ENCODE measurements around the gene EPB41L2.
"Not testable (repeated sequence)": the region's sequence is repeated elsewhere in the genome, so short reads cannot be mapped to it uniquely, and the experiment has no call there.

The EPB41L2 gene

DNA sequence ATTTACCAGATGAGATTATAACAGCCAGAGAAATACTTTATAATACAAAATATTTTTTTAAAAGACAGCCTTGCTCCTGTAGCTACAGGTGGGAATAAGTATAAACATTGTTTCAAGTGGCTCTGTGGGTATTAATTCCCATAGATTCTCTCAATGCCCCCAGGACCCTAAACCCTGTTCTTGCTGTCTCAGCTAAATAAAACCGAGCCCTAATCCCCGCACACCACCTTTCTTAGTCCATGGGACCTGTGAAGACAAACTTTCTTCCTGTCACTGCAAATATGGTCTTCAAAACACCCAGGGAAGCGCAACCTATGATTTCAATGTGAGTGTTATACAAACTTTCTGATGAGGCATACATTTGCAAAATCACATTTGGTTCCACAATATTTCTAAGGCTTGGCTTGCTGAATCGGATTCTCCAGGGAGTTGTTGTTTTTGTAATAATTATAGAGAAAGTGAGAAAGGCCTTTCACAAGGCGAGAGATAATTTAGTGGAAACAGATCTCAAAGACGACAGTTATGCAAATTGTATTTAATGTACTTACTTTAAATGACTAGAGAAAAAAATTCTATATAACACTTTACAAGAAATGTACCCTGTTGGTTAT, 224.7 kb downstream of the EPB41L2 start:
- no peak for DNase-seq (ENCODE audit: low read depth)

DNA sequence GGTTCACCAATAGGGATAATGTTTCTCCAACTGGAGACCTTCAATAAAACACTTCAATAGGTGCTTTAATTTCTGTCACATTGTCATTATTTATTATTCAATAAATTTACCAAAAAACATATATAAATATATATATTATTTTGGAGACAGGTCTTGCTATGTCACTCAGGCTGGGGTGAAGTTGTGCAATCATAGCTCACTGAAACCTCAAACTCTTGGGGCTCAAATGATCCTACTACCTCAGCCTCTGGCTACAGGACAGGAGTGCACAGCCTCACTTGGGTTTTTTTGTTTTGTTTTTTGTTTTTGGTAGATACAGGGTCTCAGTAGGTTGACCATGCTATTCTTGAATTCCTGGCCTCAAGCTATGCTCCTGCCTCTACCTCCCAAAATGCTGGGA, 226.0 kb downstream of the EPB41L2 start:
- DNase-seq (ENCODE audit: low read depth) = no peak

DNA sequence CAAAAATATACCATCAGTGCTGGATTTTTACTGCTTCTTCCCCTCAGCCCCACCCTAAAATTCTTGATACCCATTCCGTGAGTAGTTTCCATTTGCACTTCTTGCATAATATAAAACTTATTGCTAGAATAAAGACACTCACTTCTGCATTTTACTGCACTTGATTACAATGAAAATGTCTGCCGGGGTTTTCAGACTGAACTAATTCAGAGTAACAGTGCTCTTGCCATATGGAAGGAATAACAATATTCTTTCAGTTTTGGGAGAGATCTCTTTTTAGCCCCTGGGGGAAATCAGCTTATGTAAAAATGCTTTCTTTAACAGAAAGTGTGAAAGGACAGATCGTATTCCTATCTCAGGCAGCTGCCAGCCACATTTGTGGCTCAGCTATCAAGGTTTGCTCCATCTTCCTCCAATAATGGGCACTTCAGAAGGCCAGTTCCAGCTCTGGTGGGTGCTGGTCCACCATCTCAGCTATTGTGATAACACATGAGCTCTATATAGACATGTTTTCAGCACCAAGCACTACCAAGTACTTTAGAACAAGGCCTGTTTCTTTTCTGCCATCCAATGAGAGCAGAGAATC, 226.9 kb downstream of the EPB41L2 start:
- no peak for DNase-seq (ENCODE audit: low read depth)

DNA sequence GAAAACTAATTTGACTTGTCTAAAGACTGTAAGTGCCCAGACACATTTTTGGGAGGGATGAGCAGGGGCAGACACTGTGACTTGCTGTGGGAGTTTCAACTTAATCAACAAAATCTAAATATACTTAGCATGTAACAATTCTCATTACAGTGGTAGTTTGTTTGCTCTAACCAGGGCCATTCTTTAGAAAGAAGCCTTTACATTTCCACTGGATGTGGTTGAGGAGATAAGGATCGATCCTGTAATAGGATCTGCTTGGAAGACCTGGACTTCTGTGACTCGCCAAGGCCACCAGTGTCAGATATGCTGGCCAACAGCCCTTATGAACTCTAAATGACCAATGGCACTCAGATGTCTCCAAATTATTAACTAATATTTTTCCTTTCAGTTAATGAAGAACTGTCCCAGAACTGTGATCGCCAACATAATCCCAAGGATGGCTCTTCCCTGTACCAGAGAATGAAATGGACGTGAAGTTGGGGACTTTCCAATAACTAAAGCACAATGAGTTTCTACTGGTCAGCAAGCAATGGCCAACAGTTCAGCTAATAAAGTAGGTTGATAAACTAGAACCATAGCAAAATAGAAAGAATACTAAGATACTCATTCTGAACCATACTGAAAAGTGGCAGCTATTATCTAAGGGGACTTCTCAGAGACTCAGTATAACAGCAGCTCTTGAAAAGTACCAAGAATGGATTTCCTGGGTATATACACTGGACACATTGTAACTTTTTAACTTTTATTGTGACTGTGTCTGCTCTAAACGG, 228.4 kb downstream of the EPB41L2 start:
- no peak for DNase-seq (ENCODE audit: low read depth)

DNA sequence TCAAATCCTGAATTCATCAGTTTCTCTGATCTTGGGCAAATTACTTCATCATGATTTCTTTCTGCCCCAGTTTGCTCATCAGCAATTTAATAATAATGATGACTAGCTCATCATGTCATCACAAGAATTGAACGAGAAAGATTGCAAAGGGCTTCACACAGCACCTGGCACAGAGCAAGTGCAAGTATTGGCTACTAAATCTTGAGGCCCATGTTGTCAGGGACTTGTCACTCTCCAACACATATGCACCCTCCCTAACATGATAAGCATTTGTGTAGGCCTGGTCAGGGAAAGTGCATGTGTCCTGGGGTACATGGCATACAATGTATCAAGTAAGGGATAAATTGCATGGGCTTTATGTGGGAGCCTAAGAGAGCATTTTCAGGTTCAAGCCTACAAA, 229.5 kb downstream of the EPB41L2 start:
- no peak for DNase-seq (ENCODE audit: low read depth)

DNA sequence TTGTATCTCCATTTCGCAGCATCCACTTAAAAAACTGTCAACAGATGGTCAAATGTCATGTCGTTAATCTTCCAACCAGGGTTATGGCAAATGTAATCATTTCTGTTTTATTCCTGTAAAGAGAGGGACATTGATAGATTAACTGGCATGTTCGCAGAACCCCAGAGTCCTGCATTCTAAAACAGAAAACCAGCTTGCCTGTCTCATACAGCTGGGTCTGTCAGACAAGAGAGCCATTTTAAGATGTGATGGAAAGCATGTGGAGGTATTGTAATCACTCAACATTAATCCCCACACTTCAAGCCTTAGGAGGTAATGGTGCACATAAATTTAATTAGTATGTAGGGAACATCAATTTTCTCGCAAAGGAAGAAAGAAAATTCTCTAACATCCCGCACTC, 231.4 kb downstream of the EPB41L2 start:
- DNase-seq (ENCODE audit: low read depth) = no peak

DNA sequence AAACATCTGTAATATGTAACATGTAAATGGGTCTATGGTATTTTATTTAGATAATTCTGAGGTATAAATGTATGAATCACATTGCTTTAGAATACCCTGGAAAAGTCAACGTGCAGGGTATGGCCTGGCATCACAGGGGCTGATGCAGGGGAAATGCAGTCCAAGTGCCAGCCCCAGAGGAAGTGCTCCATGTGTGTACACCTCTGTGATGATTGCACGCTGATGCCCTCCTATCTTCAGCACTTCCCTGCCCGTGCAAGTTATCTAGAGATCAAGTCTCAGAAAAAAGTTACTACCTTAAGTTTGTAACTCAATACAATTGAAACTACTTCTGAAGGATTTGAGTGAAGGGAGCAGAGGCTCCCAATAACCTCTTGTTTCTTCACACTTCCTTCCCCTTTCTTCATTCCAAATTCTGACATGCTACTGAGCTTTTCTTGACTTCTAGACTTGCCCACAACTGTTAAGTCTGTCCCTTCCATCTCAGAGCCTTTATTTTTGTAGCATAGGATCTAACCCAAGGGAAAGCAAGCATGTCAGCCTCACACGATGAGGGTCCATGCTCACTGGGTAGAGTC, 233.6 kb downstream of the EPB41L2 start:
- DNase-seq (ENCODE audit: low read depth) = no peak

DNA sequence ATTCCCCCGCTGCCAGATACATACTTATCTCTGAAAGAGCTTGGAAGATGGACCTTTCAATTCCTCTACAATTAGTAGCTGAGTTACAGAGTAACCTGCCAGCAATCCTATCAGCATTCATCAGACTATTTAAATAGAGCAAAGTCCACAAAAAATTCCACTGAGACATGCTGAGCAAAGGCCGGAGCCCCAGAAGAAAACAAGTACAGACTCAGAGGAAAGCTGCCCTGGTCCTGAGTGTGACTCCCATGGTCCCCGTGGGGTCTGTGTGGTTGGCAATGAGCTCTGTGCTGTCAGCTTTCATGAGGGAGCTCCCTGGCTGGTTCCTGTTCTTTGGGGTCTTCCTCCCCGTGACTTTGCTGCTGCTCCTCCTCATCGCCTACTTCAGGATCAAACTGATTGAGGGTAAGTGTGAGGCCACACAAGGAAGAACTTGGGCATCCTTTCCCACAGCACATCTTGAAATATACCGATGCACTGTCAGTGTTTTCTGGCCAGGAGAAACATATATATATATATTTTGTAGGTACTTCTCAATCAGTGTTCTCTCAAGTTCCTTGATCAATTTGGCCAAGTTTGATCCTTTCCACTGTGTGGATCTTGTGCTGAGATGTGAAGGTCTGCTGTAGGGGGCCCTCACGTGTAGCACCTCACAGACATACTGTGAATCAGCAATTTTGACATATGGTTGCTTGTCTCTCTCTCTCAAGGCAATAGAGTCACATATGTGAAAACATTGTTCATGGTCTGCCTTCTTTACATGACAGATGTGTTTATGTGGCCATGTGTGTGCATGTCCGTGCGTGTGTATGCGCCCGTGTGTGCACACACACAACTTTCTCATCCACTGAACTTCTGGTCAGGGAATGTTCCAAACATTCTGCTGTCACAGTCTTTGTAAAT, 235.5 kb downstream of the EPB41L2 start, which contains the start of gene SMLR1:
SMLR1 (plus strand) TSS at position 160 of the 903 bp plus-strand sequence; CDS start at position 168, 8 bp downstream.
- no peak for DNase-seq (ENCODE audit: low read depth)

DNA sequence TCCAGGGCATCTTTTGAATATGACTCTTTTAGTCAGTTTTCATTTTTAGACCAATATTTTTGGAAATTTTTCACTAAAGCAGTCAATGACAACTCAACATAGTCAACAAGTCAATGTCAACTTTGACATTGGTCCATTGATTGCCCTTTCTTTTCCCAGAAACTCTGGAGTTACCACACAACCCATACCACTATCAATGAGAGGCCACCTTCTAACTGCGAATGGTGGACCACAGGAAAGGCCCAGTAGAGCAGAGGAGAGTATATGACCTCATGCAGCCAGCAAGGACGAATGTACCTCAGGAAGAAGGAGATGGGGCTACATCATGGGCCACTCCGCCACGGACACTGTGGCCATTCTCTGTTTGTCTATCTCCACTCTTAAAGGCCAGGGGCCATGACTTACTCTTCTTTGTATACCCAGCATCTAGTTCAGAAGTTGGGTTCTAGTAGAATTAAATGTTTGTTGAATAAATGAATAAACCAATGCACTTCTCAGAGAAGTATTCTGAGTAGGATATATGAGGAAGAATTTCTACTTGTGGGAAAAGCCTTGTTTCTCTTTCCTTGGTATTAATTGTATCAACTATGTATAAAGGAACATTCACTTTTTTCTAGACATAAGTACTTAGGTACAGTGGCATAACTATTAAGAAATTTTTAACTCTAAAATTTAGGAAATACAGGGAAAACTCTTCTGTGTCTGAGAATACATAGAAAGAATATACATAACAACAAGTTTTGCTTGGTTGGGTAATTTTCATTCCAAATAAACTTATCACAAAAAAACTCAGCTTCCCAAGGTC, 236.4 kb downstream of the EPB41L2 start:
- no peak for DNase-seq (ENCODE audit: low read depth)

DNA sequence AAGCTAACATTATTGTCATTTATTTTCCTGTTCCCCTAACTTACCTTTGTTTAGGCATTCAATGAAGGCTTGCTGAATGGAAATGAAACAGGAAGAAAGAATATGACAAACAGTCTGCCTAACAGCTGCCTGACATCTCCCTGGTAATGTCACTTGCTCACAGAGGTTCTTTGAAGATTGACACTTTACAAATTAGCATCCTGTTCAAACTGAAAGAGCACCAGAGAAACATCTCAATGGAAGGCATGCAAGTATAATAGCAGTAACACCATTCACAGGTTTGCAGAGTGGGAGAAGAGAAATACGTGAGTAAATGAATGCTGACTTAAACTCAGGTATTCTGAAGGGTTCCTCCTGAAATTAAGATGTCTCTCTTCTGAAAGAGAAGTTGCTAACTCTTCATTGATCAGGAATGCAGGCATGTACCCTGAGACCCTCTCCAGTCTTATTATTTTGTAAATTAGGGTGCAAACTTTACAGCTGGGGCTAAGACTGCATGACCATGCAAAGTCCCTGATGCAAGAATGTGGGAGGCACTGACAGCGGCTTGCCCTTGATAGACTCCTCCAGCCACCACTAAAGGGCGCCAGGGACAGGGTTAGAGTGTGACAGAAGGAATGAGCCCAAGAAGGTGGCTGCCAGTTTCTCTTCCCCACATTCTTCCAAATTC, 237.1 kb downstream of the EPB41L2 start:
- DNase-seq (ENCODE audit: low read depth) = no peak

DNA sequence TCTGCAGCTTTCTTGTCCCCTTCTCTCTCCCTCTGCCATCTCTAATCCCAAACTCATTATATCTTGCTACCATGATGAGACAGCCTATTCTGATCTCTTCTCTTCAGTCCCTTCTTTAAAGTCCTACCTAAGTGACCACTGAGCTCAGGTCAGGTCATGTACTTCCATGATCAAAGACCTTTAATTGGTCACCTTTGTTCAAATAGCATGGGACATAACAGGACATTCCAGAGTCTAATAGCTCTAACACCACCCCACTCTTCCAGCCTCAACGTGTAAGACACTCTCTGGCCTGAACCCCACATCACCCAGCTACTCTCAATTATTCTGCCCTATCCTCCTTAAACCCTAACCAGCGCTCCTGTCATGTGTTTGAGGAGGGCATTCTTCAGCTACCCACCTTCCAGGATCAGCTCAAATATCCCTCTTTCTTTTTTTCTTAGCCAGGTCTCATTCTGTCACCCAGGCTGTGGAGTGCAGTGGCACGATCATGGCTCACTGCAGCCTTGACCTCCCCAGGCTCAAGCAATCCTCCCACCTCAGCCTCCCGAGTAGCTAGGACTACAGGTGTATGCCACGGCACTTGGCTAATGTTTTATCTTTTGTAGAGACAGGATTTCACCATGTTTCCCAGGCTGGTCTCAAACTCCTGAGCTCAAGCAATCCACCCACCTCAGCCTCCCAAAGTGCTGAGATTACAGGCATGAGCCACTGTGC, 237.9 kb downstream of the EPB41L2 start:
- DNase-seq (ENCODE audit: low read depth) = no peak

DNA sequence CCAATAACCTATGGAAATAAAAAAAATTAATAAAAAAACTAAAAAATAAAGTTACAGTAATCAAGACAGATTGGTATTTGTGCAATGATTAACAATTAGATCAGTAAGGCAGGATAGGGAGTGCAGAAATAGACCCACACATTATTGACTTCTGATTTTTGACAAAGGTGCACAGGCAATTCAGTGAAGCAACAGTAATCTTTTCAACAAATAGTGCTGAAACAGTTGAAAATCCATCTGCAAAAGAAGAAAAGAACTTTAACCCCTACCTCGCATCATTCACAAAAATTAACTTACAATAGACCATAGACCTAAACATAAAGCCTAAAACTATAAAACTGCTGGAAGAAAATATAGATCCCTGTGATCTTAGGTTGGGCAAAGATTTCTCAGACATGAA, 240.3 kb downstream of the EPB41L2 start:
- no peak for DNase-seq (ENCODE audit: low read depth)

DNA sequence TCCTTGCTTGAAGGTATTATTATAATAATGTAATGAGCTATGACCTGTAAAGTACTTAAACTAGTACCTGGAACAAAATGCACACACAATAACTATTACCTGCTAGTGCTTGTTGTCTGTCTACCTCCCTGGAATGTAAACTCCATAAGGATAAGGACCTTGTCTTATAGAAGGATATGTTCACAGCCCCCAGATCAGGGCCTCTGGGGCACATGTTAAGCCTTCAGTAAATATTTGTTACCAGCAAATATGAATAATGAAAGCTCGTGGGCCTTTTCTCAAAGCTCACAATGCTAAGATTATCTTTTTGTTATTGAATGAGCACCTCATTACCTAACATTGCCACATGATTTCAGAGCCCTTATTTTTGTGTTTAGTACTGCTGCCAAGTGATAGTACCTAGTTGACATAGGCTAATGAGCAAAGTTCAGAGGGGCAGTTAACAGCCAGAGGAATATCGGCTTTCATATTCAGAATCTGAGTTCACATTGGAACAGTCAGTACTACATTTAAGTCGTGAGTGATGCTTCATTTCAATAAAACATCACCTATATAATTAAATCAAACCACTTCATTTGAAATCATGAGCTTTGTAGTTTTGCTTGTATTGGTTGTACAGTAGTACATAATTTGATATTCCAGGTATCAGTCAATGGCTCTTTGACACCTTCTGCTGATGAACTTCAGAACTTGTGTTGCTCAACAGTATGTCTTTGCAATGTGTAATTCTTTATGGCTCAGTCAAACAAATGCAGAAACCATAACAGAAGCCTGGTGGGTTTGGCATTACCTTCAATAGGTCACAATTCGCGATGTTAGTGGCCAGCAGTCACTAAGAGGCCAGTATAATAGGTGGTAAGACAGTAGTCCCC, 247.6 kb downstream of the EPB41L2 start:
- no peak for DNase-seq (ENCODE audit: low read depth)

DNA sequence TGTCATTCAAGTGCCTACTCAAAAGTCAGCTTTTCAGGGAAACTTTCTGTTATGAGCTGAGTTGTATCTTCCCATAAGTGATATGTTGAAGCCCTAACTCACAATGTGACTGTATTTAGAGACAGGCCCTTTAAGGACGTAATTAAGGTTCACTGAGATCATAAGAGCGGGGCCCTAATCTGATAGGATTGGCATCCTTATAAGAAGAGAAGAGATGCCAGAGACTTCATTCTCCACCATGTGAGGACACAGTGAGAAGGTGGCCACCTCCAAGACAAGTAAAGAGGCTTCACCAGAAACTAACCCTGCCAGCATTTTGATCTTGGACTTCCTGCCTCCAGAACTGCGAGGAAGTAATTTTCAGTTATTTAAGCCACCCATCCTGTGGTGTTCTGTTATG, 248.5 kb downstream of the EPB41L2 start:
- no peak for DNase-seq (ENCODE audit: low read depth)

DNA sequence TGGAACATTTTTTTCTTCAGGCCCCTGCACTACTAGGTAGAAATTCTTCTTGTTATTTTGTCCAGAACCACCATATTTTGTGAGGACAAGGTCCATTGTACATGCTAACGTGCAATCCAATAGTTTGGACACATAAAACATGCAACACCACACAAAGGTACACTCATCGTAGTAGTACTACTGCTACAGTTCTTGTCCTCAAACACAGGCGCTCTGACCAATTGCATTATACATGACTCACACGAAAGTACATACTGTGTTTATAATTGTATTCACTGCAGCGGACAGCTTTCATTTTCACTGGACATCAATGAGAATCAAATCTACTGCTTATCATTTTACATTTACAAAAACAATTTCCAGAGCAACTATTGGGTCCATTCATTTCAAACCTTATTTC, 251.1 kb downstream of the EPB41L2 start:
- peak; percentile 13 for DNase-seq (ENCODE audit: low read depth)

DNA sequence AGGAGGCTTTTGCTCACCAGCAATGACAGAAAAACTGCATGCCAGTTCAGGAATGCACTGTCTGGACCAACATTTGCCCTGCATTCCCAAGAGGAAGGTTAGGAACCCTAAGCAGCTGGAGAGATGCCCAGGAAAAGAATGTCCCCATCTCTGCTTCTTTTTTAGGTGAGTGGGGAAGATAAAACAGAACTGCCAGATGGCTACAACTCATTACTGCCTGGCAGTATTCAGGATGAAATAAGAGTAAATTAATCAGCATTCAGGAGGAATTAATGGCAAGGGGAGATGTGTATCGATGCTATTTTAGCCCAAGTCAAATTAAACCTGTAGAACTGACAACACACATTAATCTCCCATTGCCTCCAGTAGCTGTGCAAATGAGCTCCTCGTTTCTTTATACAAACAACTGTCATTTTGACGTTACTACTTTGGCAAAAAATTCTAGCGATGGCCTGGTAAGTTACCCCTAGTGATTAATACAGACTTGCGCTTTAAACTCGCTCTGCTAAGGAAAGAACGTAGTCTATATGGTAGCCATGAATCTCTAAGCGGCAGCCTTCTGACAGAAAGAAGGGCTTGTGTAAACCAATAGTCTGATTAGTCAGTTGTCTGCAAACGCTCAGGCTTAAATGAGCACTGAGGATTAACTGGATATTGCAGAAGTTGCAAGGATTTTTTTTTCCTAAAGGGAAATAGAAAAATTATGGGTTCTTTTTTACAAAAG, 252.6 kb downstream of the EPB41L2 start:
- DNase-seq (ENCODE audit: low read depth) = no peak

DNA sequence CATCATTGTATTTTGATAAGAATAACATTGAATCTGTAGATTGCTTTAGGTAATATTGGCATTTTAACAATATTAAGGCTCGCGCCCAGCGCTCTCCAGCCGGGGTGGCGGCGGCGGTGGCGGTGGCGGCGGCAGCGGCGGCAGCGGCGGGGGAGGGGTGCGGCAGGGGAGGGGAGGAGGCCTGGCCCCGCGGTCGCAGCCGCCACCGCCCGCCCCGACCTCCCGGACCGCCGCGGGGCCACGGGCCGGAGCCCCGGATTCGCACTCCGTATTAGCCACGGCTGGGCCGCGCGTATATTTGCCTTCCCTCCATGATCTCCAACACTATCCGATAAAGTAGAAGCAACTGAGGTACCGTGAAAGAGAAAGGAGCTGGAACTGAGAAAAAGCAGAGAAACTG, 261.7 kb downstream of the EPB41L2 start:
- DNase-seq (ENCODE audit: low read depth) = not testable (repeated sequence)

DNA sequence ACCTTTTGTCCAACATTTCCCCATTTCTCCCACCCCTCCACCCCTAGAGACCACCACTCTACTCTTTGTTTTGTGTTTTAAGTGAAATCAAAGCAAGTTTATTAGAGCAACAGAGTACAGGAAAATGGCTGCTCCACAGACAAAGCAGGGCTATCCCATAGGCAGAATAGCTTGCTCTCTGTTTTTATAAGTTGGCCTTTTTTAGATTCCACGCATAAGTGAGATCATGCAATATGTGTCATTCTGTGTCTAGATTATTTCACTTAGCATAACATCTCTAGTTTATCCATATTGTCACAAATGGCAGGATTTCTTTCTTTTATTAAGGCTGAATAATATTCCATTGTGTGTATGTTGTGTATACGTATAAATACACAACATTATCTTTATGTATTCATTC, 266.0 kb downstream of the EPB41L2 start:
- DNase-seq (ENCODE audit: low read depth) = no peak

All from ELR (cell line).